Stimulated activated CD4-positive, alpha-beta T cell treated with anti-CD3 and anti-CD28 coated beads, TNF-alpha, amount 100 ng/mL, for 48 hours (primary cell): Measurements from ENCODE around the gene C1orf74.

Source experiments
- DNase-seq, 3 donors: peaks; one replicate each; pipeline ENCODE4 v3.0.0-alpha.2; 2020; ENCODE audit warnings: low read depth in 3 of 3

The C1orf74 gene

GRCh38 chr1:209746451-209747165 lies 37.8 kb downstream of the C1orf74 start:
- no peak for DNase-seq

- no peak for DNase-seq
Measured at GRCh38 chr1:209743145-209743482, 41.2 kb downstream of the C1orf74 start.

- no peak for DNase-seq
Measured at GRCh38 chr1:209742409-209743144, 41.8 kb downstream of the C1orf74 start.

GRCh38 chr1:209741889-209742288 lies 42.5 kb downstream of the C1orf74 start:
- no peak for DNase-seq

GRCh38 chr1:209741193-209741592 lies 43.2 kb downstream of the C1orf74 start:
- no peak for DNase-seq

DNA sequence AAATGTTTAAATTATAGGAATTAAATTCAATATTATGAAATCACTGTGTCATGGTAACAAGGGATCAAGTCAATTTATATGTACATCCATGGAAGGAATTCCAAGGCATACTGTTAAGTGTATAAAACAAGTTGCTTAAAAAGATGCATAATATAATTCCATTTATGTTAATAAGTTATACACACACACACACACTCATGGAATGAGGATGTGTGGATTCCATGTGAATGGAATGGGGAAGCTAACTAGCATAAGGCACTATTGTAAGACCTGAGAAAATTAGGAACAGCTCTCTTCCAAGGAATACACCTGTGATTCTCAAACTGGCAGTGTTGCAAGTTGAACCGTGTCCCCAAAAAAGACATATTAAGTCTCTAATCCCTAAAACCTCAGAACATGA lies 46.1 kb downstream of the C1orf74 start:
- DNase-seq, result no peak

GRCh38 chr1:209737118-209737505 lies 47.2 kb downstream of the C1orf74 start:
- DNase-seq, result no peak

DNA sequence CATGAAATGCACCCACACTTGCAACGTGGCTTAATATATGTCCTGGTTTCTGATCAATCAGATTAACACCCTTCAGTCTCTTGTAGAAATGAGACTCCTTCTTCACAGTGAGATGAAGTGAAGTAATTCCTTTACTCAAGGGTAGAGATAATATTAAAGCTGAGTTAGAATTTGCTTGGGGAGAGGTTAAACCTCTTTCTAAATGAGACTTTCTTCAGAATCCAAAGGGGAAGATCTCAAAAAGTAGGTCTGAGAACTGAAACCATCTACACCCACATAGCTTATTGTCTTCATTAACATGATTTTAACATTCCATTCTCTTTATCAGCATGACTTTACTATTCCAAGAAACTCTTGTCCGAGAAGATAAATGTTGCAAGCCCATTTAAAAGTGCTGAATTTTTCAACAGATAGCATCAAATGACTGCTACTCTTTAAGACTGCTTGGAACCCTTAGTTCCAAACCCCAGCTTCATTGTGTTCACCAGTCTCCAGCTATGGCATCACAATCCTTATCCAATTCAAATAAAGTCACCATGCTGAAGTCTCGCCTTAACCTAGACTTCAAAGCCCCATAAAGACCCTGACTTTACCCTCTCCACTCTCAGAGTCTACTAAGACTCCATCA lies 47.8 kb downstream of the C1orf74 start:
- DNase-seq, result no peak

- DNase-seq, result no peak
Measured at GRCh38 chr1:209733409-209734192, 50.8 kb downstream of the C1orf74 start.

DNA sequence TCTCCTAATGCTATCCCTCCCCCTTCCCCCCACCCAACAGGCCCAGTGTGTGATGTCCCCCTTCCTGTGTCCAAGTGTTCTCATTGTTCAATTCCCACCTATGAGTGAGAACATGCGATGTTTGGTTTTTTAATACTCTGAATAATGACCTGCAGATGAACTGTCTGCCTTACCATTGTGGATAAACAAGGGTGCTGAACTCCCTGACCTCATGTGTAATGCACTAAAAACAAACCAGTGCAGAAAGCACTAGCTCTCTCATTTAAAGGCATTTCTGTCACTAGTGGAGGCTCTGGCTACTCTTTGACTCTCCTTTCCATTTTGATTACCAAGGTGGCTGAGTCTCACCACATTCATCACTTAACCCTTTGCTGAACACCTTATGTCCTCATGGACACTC lies 51.6 kb downstream of the C1orf74 start:
- no peak for DNase-seq

DNA sequence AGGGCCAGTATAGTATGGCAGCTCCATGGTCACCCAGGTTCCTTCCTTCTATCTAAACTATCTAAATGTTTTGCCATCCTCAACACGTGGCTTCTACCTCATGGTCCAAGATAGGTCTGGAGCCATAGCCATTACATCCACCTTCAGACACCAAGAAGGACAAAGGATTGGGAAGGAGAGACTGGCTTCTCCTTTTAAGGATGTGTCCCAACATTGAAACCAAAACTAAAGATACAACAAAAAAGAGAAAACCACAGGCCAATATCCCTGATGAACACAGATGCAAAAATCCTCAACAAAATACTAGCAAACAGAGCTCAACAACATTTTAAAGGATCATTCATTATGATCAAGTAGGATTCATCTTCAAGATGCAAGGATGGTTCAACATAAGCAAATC lies 54.9 kb downstream of the C1orf74 start:
- no peak for DNase-seq
